CD4-positive, alpha-beta T cell treated with Interleukin-21 for 1 hour (primary cell): Measurements from ENCODE around the gene PLVAP.

Experiments
- DNase-seq: peaks from one replicate; pipeline ENCODE4 v3.0.0-alpha.2; 2020

The PLVAP gene

GRCh38 chr19:17357078-17357666 lies 20.0 kb downstream of the PLVAP start:
- DNase-seq = no peak

- DNase-seq = no peak
Measured at GRCh38 chr19:17353386-17353785, 23.8 kb downstream of the PLVAP start.

GRCh38 chr19:17352608-17353280 lies 24.4 kb downstream of the PLVAP start:
- no peak for DNase-seq

- no peak for DNase-seq
Measured at GRCh38 chr19:17351815-17352435, 25.2 kb downstream of the PLVAP start.

GRCh38 chr19:17348700-17349099 lies 28.4 kb downstream of the PLVAP start:
- no peak for DNase-seq

GRCh38 chr19:17347877-17348276 lies 29.3 kb downstream of the PLVAP start:
- DNase-seq = no peak

GRCh38 chr19:17347361-17347760 lies 29.8 kb downstream of the PLVAP start:
- no peak for DNase-seq

- DNase-seq = peak; percentile 75
Measured at GRCh38 chr19:17346109-17346671, 31.0 kb downstream of the PLVAP start.

- no peak for DNase-seq
Measured at GRCh38 chr19:17341845-17342244, 35.3 kb downstream of the PLVAP start.

- DNase-seq = no peak
Measured at GRCh38 chr19:17341386-17341785, 35.8 kb downstream of the PLVAP start.

- no peak for DNase-seq
Measured at GRCh38 chr19:17340871-17341357, 36.2 kb downstream of the PLVAP start.

GRCh38 chr19:17340302-17340870 lies 36.8 kb downstream of the PLVAP start:
- DNase-seq = no peak

GRCh38 chr19:17339088-17339741 lies 37.9 kb downstream of the PLVAP start:
- peak; percentile 27 for DNase-seq

GRCh38 chr19:17338433-17339078 lies 38.6 kb downstream of the PLVAP start:
- no peak for DNase-seq

GRCh38 chr19:17337675-17338432 lies 39.3 kb downstream of the PLVAP start:
- peak; percentile 26 for DNase-seq

- peak; percentile 98 for DNase-seq
Measured at GRCh38 chr19:17336872-17337674, 40.1 kb downstream of the PLVAP start, which contains the start of gene GTPBP3. TSS of gene GTPBP3 (plus strand) at chr19:17337553. CDS start at chr19:17337612, 59 bp downstream.

- no peak for DNase-seq
Measured at GRCh38 chr19:17335575-17335974, 41.6 kb downstream of the PLVAP start.

GRCh38 chr19:17334414-17335409 lies 42.4 kb downstream of the PLVAP start, which contains the start of gene ANO8:
TSS of gene ANO8 (minus strand) at chr19:17334855. CDS start at chr19:17334670, 185 bp downstream.
- DNase-seq = peak; percentile 99
